HG03342 (cell line): ENCODE data around the gene SHANK3.

Experiments used
- ATAC-seq: cut with Tn5 transposase; IDR thresholded peaks from one replicate; pipeline ENCODE4 v1.9.1; 2021; ENCODE audit warnings: mild to moderate bottlenecking, moderate library complexity; ENCODE audit not compliant: unreplicated experiment

SHANK3 gene

DNA sequence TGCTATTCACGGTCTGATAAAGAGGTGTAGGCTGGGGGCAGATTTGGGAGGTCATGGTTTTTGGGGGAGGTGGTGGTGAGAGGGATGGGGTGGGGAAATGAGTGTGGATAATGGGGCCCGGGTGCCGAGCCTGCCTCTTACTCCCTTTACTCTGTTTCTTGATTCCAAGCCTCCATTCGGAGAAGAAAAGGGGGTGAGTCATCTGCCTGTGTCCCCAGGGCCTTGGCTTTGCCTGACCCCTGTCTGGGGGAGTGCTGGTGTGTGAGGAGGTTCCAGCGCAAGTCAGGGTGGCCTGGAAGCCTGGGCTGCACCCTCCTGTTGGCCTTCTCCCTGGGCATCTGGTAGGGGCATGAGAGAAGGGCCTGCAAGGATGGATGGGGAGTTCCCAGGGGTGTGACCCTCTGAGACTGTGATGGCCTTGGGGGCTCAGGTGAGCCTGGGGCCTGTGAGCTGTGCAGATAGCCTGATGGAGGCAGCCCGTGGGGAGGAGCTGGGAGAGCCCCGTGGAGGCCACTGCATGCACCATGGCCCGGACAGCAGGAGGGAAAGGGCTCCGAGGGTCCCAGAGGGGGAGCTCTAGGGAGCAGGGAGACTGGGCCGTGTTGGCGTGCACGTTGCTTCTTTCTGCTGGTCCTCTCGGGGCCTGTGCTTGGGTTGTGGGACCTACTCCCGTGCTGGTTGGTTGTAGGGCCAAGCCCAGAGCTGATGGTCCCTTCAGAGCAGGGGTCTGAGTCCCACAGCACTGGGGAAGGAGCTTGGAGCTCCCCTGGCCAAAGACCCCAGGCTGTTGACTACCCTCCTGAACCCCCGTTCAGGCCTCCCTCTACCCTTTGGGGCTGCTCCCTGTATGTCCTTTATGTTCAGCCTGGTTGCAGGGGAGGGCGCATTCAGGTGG, 39.1 kb downstream of the SHANK3 start:
- ATAC-seq = no peak

DNA sequence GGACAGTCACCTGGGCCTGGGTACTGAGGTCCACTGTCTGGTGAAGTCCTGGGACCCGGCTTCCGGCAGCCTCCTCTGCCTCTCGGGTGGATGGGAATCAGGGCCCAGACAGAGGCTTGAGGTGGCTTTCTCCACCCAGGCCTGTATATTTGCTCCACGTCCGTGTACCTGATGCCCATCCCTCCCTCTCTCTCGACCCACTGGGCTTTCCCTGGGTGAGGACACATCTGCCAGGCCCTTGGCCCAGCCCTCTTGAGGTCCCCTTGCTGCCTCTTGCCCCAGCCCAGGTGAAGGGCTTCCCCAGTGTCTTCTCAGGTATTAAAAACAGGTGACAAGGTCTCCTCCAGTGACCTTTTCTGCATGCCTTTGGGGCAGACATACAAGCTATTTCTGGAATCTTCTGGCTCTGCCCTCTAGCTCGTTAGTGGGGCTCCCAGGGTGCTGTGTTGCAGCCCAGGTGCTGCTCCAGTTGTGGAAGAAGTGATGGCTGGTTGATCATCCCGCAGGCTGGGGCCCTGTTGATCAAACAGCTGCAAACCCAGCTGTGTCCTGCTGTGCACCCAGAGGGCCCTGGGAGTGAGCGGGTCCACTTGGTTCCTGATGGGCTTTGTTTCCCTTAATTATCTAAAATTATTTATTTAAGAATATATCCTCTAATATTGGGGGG, 39.9 kb downstream of the SHANK3 start:
- ATAC-seq = no peak

- no peak for ATAC-seq
These were observed 40.4 kb downstream of the SHANK3 start for GRCh38 chr22:50713008-50713385.

DNA sequence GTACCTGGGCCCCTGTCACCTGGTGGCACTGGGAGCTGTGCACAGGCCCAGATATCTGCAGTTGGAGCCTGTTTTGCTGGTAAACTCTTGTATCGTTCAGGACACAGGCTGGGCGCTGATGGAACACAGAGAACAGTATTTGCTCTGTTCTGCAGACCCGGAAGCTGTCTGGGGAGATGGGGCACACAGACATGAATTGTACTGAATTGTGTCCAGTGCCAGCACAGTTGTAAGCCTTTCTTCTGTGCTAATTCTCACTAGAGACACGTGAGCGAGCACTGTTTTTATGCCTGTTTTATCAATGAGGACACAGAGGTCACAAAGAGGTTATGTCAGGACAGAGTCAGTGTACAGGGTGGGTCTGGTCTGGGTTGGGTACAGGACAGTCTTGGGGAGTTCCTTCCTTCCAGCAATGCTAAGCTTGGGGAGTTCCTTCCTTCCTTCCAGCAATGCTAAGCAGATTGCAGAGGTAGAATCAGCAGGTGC, 41.0 kb downstream of the SHANK3 start:
- no peak for ATAC-seq

DNA sequence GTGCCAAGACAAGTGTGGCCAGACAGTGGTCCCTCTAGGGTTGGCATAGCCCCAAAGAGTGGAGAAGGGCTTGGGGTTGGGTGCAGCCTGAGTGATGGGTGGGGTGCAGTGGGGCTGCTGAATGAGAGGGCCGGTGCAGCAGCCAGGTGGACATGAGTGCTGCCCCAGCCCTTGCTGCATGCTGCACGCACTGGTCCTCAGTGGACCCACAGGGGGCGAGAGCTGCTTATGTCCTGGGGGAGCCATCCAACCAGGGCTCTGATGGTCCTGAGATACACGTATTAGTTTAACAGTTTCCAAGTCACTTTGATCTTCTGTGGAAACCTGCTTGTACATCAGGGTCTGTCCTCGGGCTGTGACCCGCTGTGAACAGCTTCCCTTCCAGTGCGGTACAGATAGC, 41.5 kb downstream of the SHANK3 start:
- ATAC-seq = no peak

- ATAC-seq = no peak
These were observed 42.1 kb downstream of the SHANK3 start for GRCh38 chr22:50714631-50715179.

- no peak for ATAC-seq
These were observed 42.6 kb downstream of the SHANK3 start for GRCh38 chr22:50715250-50715649.

DNA sequence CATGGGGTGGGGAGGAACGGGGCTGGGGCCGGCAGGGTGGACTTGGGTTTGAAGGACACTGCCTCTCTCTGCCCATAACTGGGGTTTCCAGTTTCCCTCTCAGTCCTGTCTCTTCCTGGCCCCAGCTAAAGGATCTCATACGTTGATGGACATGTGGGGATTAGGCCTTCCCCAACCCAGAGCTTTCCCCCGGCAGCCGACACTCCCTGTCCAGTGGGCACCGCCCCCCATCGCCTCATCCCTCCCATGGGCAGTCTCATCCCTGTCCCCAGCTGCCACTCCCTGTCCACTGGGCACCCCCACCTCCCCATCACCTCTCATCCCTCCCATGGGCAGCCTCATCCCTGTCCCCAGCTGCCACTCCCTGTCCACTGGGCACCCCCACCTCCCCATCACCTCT, 43.2 kb downstream of the SHANK3 start:
- no peak for ATAC-seq

GRCh38 chr22:50716290-50717024, 43.8 kb downstream of the SHANK3 start:
- no peak for ATAC-seq

GRCh38 chr22:50717709-50718351, 45.2 kb downstream of the SHANK3 start:
- no peak for ATAC-seq

GRCh38 chr22:50718352-50718709, 45.7 kb downstream of the SHANK3 start:
- no peak for ATAC-seq

DNA sequence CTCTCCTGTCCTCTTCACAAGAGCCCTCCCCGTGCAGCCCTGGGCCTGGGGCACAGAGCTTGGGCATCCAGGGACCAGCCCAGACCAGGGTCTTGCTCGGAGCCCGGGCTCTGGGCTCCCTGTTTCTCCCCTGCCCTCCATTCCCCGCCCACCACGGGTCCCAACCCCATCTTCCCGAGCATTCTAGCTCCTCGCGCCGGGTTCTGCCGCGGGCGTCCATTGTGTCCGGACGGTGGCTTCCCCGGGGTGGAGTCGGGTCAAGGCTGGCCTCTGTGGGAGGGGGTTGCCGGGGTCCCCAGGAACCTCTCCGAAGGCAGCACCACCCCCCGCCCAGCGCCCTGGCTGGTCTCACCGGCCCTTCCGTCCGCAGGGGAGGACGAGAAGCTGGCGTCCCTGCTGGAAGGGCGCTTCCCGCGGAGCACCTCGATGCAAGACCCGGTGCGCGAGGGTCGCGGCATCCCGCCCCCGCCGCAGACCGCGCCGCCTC, 47.2 kb downstream of the SHANK3 start:
- no peak for ATAC-seq

- no peak for ATAC-seq
These were observed 48.0 kb downstream of the SHANK3 start for GRCh38 chr22:50720301-50721256.

GRCh38 chr22:50721257-50721844, 48.7 kb downstream of the SHANK3 start:
- ATAC-seq = no peak

GRCh38 chr22:50722048-50722701, 49.6 kb downstream of the SHANK3 start:
- no peak for ATAC-seq
